Epidermal melanocyte (primary cell): Measurements from ENCODE around the gene PRR36.
"Not testable (repeated sequence)": the region's sequence is repeated elsewhere in the genome, so short reads cannot be mapped to it uniquely, and the experiment has no call there.

Source experiments
- DNase-seq: peaks from one replicate; pipeline ENCODE4 v3.0.0; 2011; ENCODE audit warnings: low spot score; ENCODE audit not compliant: insufficient read length

PRR36 gene

GRCh38 chr19:7899751-7900378 lies 25.7 kb upstream of the PRR36 start:
- DNase-seq, result no peak

GRCh38 chr19:7898967-7899366 lies 24.8 kb upstream of the PRR36 start:
- DNase-seq, result peak; percentile 7

GRCh38 chr19:7897292-7897691 lies 23.1 kb upstream of the PRR36 start:
- DNase-seq, result no peak

GRCh38 chr19:7895565-7895964 lies 21.4 kb upstream of the PRR36 start:
- peak; percentile 7 for DNase-seq

GRCh38 chr19:7894612-7895309 lies 20.6 kb upstream of the PRR36 start:
- DNase-seq, result peak; percentile 4

- DNase-seq, result not testable (repeated sequence)
These were observed 19.3 kb upstream of the PRR36 start for GRCh38 chr19:7893362-7894101.

- no peak for DNase-seq
These were observed 14.6 kb upstream of the PRR36 start for GRCh38 chr19:7888826-7889217.

GRCh38 chr19:7888145-7888825 lies 14.1 kb upstream of the PRR36 start, which contains the start of gene LRRC8E:
LRRC8E (plus strand) TSS chr19:7888510; CDS start chr19:7895604, 7,094 bp downstream.
- DNase-seq, result peak; percentile 77

- DNase-seq, result peak; percentile 9
These were observed 13.4 kb upstream of the PRR36 start for GRCh38 chr19:7887408-7888144.

- DNase-seq, result no peak
These were observed 11.6 kb upstream of the PRR36 start for GRCh38 chr19:7885818-7886217.

GRCh38 chr19:7883796-7884570 lies 9.8 kb upstream of the PRR36 start:
- peak; percentile 47 for DNase-seq

GRCh38 chr19:7883105-7883504 lies 8.9 kb upstream of the PRR36 start:
- DNase-seq, result no peak

- no peak for DNase-seq
These were observed 7.7 kb upstream of the PRR36 start for GRCh38 chr19:7881910-7882309.

GRCh38 chr19:7879836-7880235 lies 5.6 kb upstream of the PRR36 start:
- no peak for DNase-seq

- no peak for DNase-seq
These were observed 5.1 kb upstream of the PRR36 start for GRCh38 chr19:7879111-7879807.

- DNase-seq, result no peak
These were observed 3.2 kb upstream of the PRR36 start for GRCh38 chr19:7877249-7877836.

- DNase-seq, result no peak
These were observed 695 bp upstream of the PRR36 start for GRCh38 chr19:7874897-7875273.

GRCh38 chr19:7873304-7874075 lies 700 bp downstream of the PRR36 start:
- DNase-seq, result no peak
